Hepatocyte (in vitro differentiated cells): ENCODE measurements around the gene CCDC148. TPM values are rescaled to one million over a fixed set of nuclear protein-coding genes. Genes with fewer than 3 reads are reported as not detected.

Source experiments
- DNase-seq: peaks from one replicate; pipeline ENCODE4 v3.0.0-alpha.2; 2016; ENCODE audit warnings: low spot score
- H2AFZ ChIP-seq: fragments of 200-600 bp; sonication (generic); 2 replicates; pipeline ENCODE4 v1.6.0; 2016; ENCODE audit warnings: antibody characterized with exemption, mild to moderate bottlenecking
- H3K27ac ChIP-seq: fragments of 200-600 bp; sonication (generic); 2 replicates; pipeline ENCODE4 v1.5.1; 2016; ENCODE audit warnings: mild to moderate bottlenecking
- H3K27me3 ChIP-seq: fragments of 200-600 bp; sonication (generic); 2 replicates; pipeline ENCODE4 v1.6.1; 2016
- H3K36me3 ChIP-seq: fragments of 200-600 bp; sonication (generic); replicated peaks from 2 replicates; pipeline ENCODE4 v1.5.1; 2016; ENCODE audit warnings: low read depth; ENCODE audit not compliant: insufficient read depth
- H3K4me1 ChIP-seq: fragments of 200-600 bp; sonication (generic); 2 replicates; pipeline ENCODE4 v1.5.1; 2016; ENCODE audit warnings: mild to moderate bottlenecking, moderate library complexity; ENCODE audit not compliant: insufficient read depth
- H3K4me2 ChIP-seq: fragments of 200-600 bp; sonication (generic); 2 replicates; pipeline ENCODE4 v1.6.0; 2016
- H3K4me3 ChIP-seq: fragments of 200-600 bp; sonication (generic); 2 replicates; pipeline ENCODE4 v1.5.1; 2016; ENCODE audit warnings: mild to moderate bottlenecking
- H3K79me2 ChIP-seq: fragments of 200-600 bp; sonication (generic); 2 replicates; pipeline ENCODE4 v1.6.0; 2017; ENCODE audit warnings: mild to moderate bottlenecking
- H3K9me2 ChIP-seq: fragments of 200-600 bp; sonication (generic); replicated peaks from 2 replicates; pipeline ENCODE4 v1.6.0; 2017; ENCODE audit warnings: mild to moderate bottlenecking; ENCODE audit not compliant: insufficient read depth
- H3K9me3 ChIP-seq: fragments of 200-600 bp; sonication (generic); 2 replicates; pipeline ENCODE4 v1.5.1; 2016; ENCODE audit warnings: low read depth, mild to moderate bottlenecking
- H4K20me1 ChIP-seq: fragments of 200-600 bp; sonication (generic); 2 replicates; pipeline ENCODE4 v1.6.0; 2016; ENCODE audit warnings: mild to moderate bottlenecking; ENCODE audit not compliant: insufficient read depth, poor library complexity, severe bottlenecking
- EZH2 ChIP-seq: fragments of 200-600 bp; sonication (generic); IDR thresholded peaks from 2 replicates; pipeline ENCODE4 v1.6.1; 2016; ENCODE audit warnings: antibody characterized with exemption, mild to moderate bottlenecking, borderline replicate concordance
- EZH2phosphoT487 ChIP-seq: fragments of 200-600 bp; sonication (generic); IDR thresholded peaks from one replicate; pipeline ENCODE4 v1.6.1; 2018; ENCODE audit warnings: antibody characterized with exemption, mild to moderate bottlenecking, low read depth, moderate library complexity; ENCODE audit not compliant: unreplicated experiment, severe bottlenecking
- WGBS: methylation state at CpG from one replicate; pipeline ENCODE4 v1.1.6; 2016; ENCODE audit warnings: low lambda C conversion rate; ENCODE audit errors: missing lambda C conversion rate; 5-methylcytosine and 5-hydroxymethylcytosine counted together
- polyA plus RNA-seq: library from polyadenylated mRNA; unstranded; fragments of >200 nt; fragmentation: Nextera tagmentation; extraction: Ambion mirVana; gene quantifications from 2 replicates; pipeline ENCODE4 v1.2.1, GENCODE V29; 2016
- total RNA-seq: library from RNA; depleted of rRNA; stranded (reverse); fragments of >200 nt; gene quantifications from 2 replicates; pipeline ENCODE4 v1.2.3, GENCODE V29; 2014
- TF ChIP-seq, protein P1 (sequence below): fragments of 200-600 bp; sonication (generic); IDR thresholded peaks from 2 replicates; pipeline ENCODE4 v1.5.1; 2016; ENCODE audit warnings: antibody characterized with exemption, mild to moderate bottlenecking; ENCODE audit not compliant: poor library complexity

CCDC148 gene
- total and polyA plus RNA-seq, 2 experiments from 2014 or later = 0.62 to 2.2 TPM

DNA sequence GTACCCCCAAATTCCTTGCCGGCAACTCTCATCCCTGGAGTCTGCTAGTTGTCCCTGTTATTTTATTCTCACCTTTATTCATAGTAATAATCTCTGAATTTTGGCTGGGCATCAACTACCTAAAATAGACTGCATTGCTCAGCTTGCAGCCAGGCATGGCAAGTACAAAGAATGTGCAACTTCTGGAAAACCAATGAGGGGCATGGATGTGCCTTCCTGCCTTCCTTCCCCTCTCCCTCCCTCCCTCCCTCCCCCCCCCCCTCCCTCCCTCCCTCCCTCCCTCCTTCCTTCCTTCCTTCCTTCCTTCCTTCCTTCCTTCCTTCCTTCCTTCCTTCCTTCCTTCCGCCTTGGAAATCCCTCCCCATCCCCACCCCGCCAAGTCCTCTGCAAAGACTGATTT lies 162.8 kb downstream of the CCDC148 start:
- no peaks in the 10 kb centered on the region for H3K9me3 ChIP-seq
- WGBS = 87% methylated on average over 3 of the region's 3 CpGs
- no peaks in the 10 kb centered on the region for H3K79me2 ChIP-seq
- H3K4me2 ChIP-seq = no peak overlapping the region
- H3K27me3 ChIP-seq = no peaks in the 10 kb centered on the region
- H3K4me3 ChIP-seq = no peak overlapping the region
- TF ChIP-seq, protein P1, sequence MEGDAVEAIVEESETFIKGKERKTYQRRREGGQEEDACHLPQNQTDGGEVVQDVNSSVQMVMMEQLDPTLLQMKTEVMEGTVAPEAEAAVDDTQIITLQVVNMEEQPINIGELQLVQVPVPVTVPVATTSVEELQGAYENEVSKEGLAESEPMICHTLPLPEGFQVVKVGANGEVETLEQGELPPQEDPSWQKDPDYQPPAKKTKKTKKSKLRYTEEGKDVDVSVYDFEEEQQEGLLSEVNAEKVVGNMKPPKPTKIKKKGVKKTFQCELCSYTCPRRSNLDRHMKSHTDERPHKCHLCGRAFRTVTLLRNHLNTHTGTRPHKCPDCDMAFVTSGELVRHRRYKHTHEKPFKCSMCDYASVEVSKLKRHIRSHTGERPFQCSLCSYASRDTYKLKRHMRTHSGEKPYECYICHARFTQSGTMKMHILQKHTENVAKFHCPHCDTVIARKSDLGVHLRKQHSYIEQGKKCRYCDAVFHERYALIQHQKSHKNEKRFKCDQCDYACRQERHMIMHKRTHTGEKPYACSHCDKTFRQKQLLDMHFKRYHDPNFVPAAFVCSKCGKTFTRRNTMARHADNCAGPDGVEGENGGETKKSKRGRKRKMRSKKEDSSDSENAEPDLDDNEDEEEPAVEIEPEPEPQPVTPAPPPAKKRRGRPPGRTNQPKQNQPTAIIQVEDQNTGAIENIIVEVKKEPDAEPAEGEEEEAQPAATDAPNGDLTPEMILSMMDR = no peak
- TF ChIP-seq EZH2phosphoT487 (no peak), EZH2 (no peak)
- no peak for DNase-seq
- no peaks in the 10 kb centered on the region for H4K20me1 ChIP-seq
- H2AFZ ChIP-seq = no peak overlapping the region
- no peak overlapping the region for H3K27ac ChIP-seq
- no peaks in the 10 kb centered on the region for H3K36me3 ChIP-seq
- no peaks in the 10 kb centered on the region for H3K4me1 ChIP-seq
- no peaks in the 10 kb centered on the region for H3K9me2 ChIP-seq

GRCh38 chr2:158291544-158292180 lies 164.9 kb downstream of the CCDC148 start:
- Histone ChIP-seq H3K27me3 (no peaks in the 10 kb centered on the region), H4K20me1 (no peaks in the 10 kb centered on the region), H3K36me3 (no peaks in the 10 kb centered on the region), H2AFZ (no peak overlapping the region), H3K9me2 (no peaks in the 10 kb centered on the region), H3K9me3 (no peaks in the 10 kb centered on the region), H3K79me2 (no peaks in the 10 kb centered on the region), H3K4me1 (no peaks in the 10 kb centered on the region), H3K27ac (no peak overlapping the region), H3K4me2 (peak overlapping the region; percentile 10), H3K4me3 (no peak overlapping the region)
- TF ChIP-seq, protein P1 = no peak
- TF ChIP-seq EZH2phosphoT487 = no peak
- TF ChIP-seq EZH2 = no peak
- DNase-seq = no peak
- 39% methylated on average over 2 of the region's 2 CpGs for WGBS

- Histone ChIP-seq H3K4me1 (no peaks in the 10 kb centered on the region), H3K27me3 (no peaks in the 10 kb centered on the region), H3K27ac (no peak overlapping the region), H3K79me2 (no peaks in the 10 kb centered on the region), H3K4me3 (no peak overlapping the region), H4K20me1 (no peaks in the 10 kb centered on the region), H3K36me3 (no peaks in the 10 kb centered on the region), H3K9me2 (no peaks in the 10 kb centered on the region), H3K9me3 (peaks cover 5% of the 10 kb centered on the region), H3K4me2 (no peak overlapping the region), H2AFZ (no peak overlapping the region)
- no peak for DNase-seq
- TF ChIP-seq, protein P1 = no peak
- TF ChIP-seq EZH2 (no peak), EZH2phosphoT487 (no peak)
- 83% methylated on average over 5 of the region's 5 CpGs for WGBS
These were observed 166.3 kb downstream of the CCDC148 start for GRCh38 chr2:158290225-158290624.
